ENCODE measurements around the gene F2. TPM values are rescaled to one million over a fixed set of nuclear protein-coding genes. Genes with fewer than 3 reads are reported as not detected.
"Not testable (repeated sequence)": the region's sequence is repeated elsewhere in the genome, so short reads cannot be mapped to it uniquely, and the experiment has no call there.

F2 gene
- total and polyA plus RNA-seq, 7 experiments from 2014 or later = 0.15 TPM; not detected in 6

GRCh38 chr11:46705070-46705688 is 13.8 kb upstream of the F2 start:
- Histone ChIP-seq H3K27ac (ENCODE audit: low read depth, low read length) (no peak overlapping the region), H3K27me3 (ENCODE audit: control insufficient read depth in 2 of 2, insufficient read depth in 2 of 2, low read length in 2 of 2) (no peaks in the 10 kb centered on the region), H3K4me1 (ENCODE audit: control insufficient read depth in 2 of 2, insufficient read depth in 2 of 2, low read length in 2 of 2) (peaks cover 13% of the 10 kb centered on the region in 2 donors), H3K4me3 (ENCODE audit: low read length) (no peak overlapping the region), H3K36me3 (ENCODE audit: control insufficient read depth in 2 of 3, insufficient read depth in 3 of 3, low read length in 3 of 3) (peaks cover 5 to 58% (median 14%) of the 10 kb centered on the region in 3 experiments), H3K9me3 (ENCODE audit: control insufficient read depth in 2 of 3, low read length in 3 of 3) (no peaks in the 10 kb centered on the region)
- DNase-seq (no peak), ATAC-seq (no peak)
- intact Hi-C loops (cut with micrococcal nuclease) = loop anchor here in 1 of 2 donors (10.0 kb wide), 1 partner anchor 1350 kb away; no protein-coding TSS in a partner anchor
- H3K4me1 Mint-ChIP-seq = peaks cover 17 to 39% (median 29%) of the 10 kb centered on the region in 7 donors
- no peak overlapping the region for H3K27ac Mint-ChIP-seq
- H3K9me3 Mint-ChIP-seq = peaks cover 0 to 2% (median 0%) of the 10 kb centered on the region in 11 donors
- peaks cover 0 to 5% (median 0%) of the 10 kb centered on the region in 5 donors for H3K27me3 Mint-ChIP-seq
- H3K36me3 Mint-ChIP-seq = peaks cover 5 to 44% (median 26%) of the 10 kb centered on the region in 5 donors
- H3K4me3 Mint-ChIP-seq = no peak overlapping the region
- ChIA-PET POLR2A (no interaction called here), CTCF (no interaction called here)

GRCh38 chr11:46706886-46707285 is 12.1 kb upstream of the F2 start:
- H3K4me1 Mint-ChIP-seq = peaks cover 11 to 25% (median 17%) of the 10 kb centered on the region in 7 donors
- CTCF ChIA-PET = no interaction called here
- Histone ChIP-seq H3K4me3 (ENCODE audit: low read length) (no peak overlapping the region), H3K9me3 (ENCODE audit: control insufficient read depth in 2 of 3, low read length in 3 of 3) (no peaks in the 10 kb centered on the region), H3K27me3 (ENCODE audit: control insufficient read depth in 2 of 2, insufficient read depth in 2 of 2, low read length in 2 of 2) (no peaks in the 10 kb centered on the region), H3K27ac (ENCODE audit: low read depth, low read length) (no peak overlapping the region), H3K4me1 (ENCODE audit: control insufficient read depth in 2 of 2, insufficient read depth in 2 of 2, low read length in 2 of 2) (peaks cover 8% of the 10 kb centered on the region in 2 donors), H3K36me3 (ENCODE audit: control insufficient read depth in 2 of 3, insufficient read depth in 3 of 3, low read length in 3 of 3) (peaks cover 5 to 50% (median 14%) of the 10 kb centered on the region in 3 experiments)
- POLR2A ChIA-PET = interaction anchor here (0.6 kb wide), 1 partner anchor 90 kb away, joined by 3 read pairs; the partner anchor contains the start of genes ATG13 and HARBI1
- no peaks in the 10 kb centered on the region for H3K27me3 Mint-ChIP-seq
- DNase-seq = no peak
- peaks cover 5 to 44% (median 15%) of the 10 kb centered on the region in 5 donors for H3K36me3 Mint-ChIP-seq
- H3K4me3 Mint-ChIP-seq = no peak overlapping the region
- no peak for ATAC-seq
- H3K27ac Mint-ChIP-seq = peak overlapping the region in 1 of 9 donors; percentile 36
- intact Hi-C loops (cut with micrococcal nuclease) = loop anchor here in 1 of 2 donors (10.0 kb wide), 1 partner anchor 1352 kb away; no protein-coding TSS in a partner anchor
- no peaks in the 10 kb centered on the region for H3K9me3 Mint-ChIP-seq

GRCh38 chr11:46709351-46709750 is 9.7 kb upstream of the F2 start:
- H3K4me3 Mint-ChIP-seq; H3K27me3 ChIP-seq (ENCODE audit: control insufficient read depth in 2 of 2, insufficient read depth in 2 of 2, low read length in 2 of 2); CTCF ChIA-PET; H3K27me3 Mint-ChIP-seq; DNase-seq; H3K4me1 ChIP-seq (ENCODE audit: control insufficient read depth in 2 of 2, insufficient read depth in 2 of 2, low read length in 2 of 2); H3K9me3 Mint-ChIP-seq; H3K27ac ChIP-seq (ENCODE audit: low read depth, low read length); H3K4me3 ChIP-seq (ENCODE audit: low read length); POLR2A ChIA-PET; H3K4me1 Mint-ChIP-seq; ATAC-seq; H3K9me3 ChIP-seq (ENCODE audit: control insufficient read depth in 2 of 3, low read length in 3 of 3): not testable (repeated sequence)
- Mint-ChIP-seq H3K36me3 (peaks cover 0 to 25% (median 10%) of the 10 kb centered on the region in 5 donors), H3K27ac (peak overlapping the region in 3 of 9 donors; percentile 35 to 39 (median 39))
- intact Hi-C loops (cut with micrococcal nuclease) = loop anchor here in 1 of 2 donors (10.0 kb wide), 1 partner anchor 1355 kb away; no protein-coding TSS in a partner anchor
- peaks cover 0 to 33% (median 5%) of the 10 kb centered on the region in 3 experiments for H3K36me3 ChIP-seq (ENCODE audit: control insufficient read depth in 2 of 3, insufficient read depth in 3 of 3, low read length in 3 of 3)

GRCh38 chr11:46710821-46711269 is 8.2 kb upstream of the F2 start:
- no peaks in the 10 kb centered on the region for H3K9me3 Mint-ChIP-seq
- POLR2A ChIA-PET = no interaction called here
- no peak overlapping the region for H3K4me3 Mint-ChIP-seq
- DNase-seq (no peak), ATAC-seq (no peak)
- intact Hi-C loops (cut with micrococcal nuclease) = no loop called here
- Histone ChIP-seq H3K4me1 (ENCODE audit: control insufficient read depth in 2 of 2, insufficient read depth in 2 of 2, low read length in 2 of 2) (no peaks in the 10 kb centered on the region), H3K27ac (ENCODE audit: low read depth, low read length) (no peak overlapping the region), H3K36me3 (ENCODE audit: control insufficient read depth in 2 of 3, insufficient read depth in 3 of 3, low read length in 3 of 3) (peaks cover 0 to 18% (median 0%) of the 10 kb centered on the region in 3 experiments), H3K4me3 (ENCODE audit: low read length) (no peak overlapping the region), H3K9me3 (ENCODE audit: control insufficient read depth in 2 of 3, low read length in 3 of 3) (no peaks in the 10 kb centered on the region), H3K27me3 (ENCODE audit: control insufficient read depth in 2 of 2, insufficient read depth in 2 of 2, low read length in 2 of 2) (no peaks in the 10 kb centered on the region)
- CTCF ChIA-PET = interaction anchor here (0.7 kb wide), 1 partner anchor 55 kb away, joined by 3 read pairs; no protein-coding TSS in a partner anchor
- no peak overlapping the region for H3K27ac Mint-ChIP-seq
- peaks cover 0 to 8% (median 0%) of the 10 kb centered on the region in 7 donors for H3K4me1 Mint-ChIP-seq
- no peaks in the 10 kb centered on the region for H3K27me3 Mint-ChIP-seq
- H3K36me3 Mint-ChIP-seq = peaks cover 0 to 24% (median 10%) of the 10 kb centered on the region in 5 donors

DNA sequence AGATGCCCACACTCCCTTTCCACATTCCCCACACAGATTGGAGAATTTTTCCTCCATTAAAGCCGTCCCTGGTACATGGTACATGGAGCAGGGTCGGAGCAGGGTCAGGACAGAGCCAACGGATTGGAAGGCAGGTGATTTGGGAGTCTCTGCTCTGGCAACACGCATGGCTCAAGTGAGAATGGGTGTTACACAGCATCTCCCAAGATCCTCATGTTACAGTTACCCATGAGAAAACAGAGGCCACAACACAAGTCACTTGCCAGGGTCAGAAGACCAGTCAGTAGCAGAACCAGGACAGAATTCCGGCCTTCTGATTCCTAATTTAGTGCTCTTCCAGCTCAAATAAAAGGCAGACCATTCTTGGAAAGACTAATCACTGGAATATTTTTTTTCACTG is 7.7 kb upstream of the F2 start:
- no peak for DNase-seq
- H3K4me1 Mint-ChIP-seq = peaks cover 0 to 8% (median 0%) of the 10 kb centered on the region in 7 donors
- intact Hi-C loops (cut with micrococcal nuclease) = no loop called here
- ATAC-seq = no peak
- H3K9me3 ChIP-seq (ENCODE audit: control insufficient read depth in 2 of 3, low read length in 3 of 3) = no peaks in the 10 kb centered on the region
- ChIA-PET CTCF (no interaction called here), POLR2A (no interaction called here)
- H3K9me3 Mint-ChIP-seq = no peaks in the 10 kb centered on the region
- H3K36me3 ChIP-seq (ENCODE audit: control insufficient read depth in 2 of 3, insufficient read depth in 3 of 3, low read length in 3 of 3) = peaks cover 0 to 14% (median 0%) of the 10 kb centered on the region in 3 experiments
- no peaks in the 10 kb centered on the region for H3K27me3 ChIP-seq (ENCODE audit: control insufficient read depth in 2 of 2, insufficient read depth in 2 of 2, low read length in 2 of 2)
- H3K4me3 Mint-ChIP-seq = no peak overlapping the region
- H3K36me3 Mint-ChIP-seq = peaks cover 0 to 21% (median 10%) of the 10 kb centered on the region in 5 donors
- H3K27ac ChIP-seq (ENCODE audit: low read depth, low read length) = no peak overlapping the region
- no peaks in the 10 kb centered on the region for H3K27me3 Mint-ChIP-seq
- H3K4me1 ChIP-seq (ENCODE audit: control insufficient read depth in 2 of 2, insufficient read depth in 2 of 2, low read length in 2 of 2) = no peaks in the 10 kb centered on the region
- no peak overlapping the region for H3K4me3 ChIP-seq (ENCODE audit: low read length)
- no peak overlapping the region for H3K27ac Mint-ChIP-seq

- CTCF ChIA-PET = no interaction called here
- no peaks in the 10 kb centered on the region for H3K9me3 ChIP-seq (ENCODE audit: control insufficient read depth in 2 of 3, low read length in 3 of 3)
- POLR2A ChIA-PET = interaction anchor here (0.6 to 1.4 kb wide), 2 partner anchors 11 to 114 kb away, joined by 3 to 4 read pairs; no protein-coding TSS in a partner anchor
Observed at GRCh38 chr11:46712874-46713576, 6.0 kb upstream of the F2 start.

More at GRCh38 chr11:46712874-46713576, 6.0 kb upstream of the F2 start:
- no peaks in the 10 kb centered on the region for H3K27me3 ChIP-seq (ENCODE audit: control insufficient read depth in 2 of 2, insufficient read depth in 2 of 2, low read length in 2 of 2)
- Mint-ChIP-seq H3K27ac (no peak overlapping the region), H3K9me3 (no peaks in the 10 kb centered on the region), H3K4me3 (no peak overlapping the region), H3K36me3 (peaks cover 0 to 5% (median 0%) of the 10 kb centered on the region in 5 donors), H3K4me1 (peaks cover 0 to under 1% (median 0%) of the 10 kb centered on the region in 7 donors), H3K27me3 (no peaks in the 10 kb centered on the region)
- DNase-seq (no peak), ATAC-seq (no peak)
- H3K27ac ChIP-seq (ENCODE audit: low read depth, low read length) = no peak overlapping the region
- H3K4me1 ChIP-seq (ENCODE audit: control insufficient read depth in 2 of 2, insufficient read depth in 2 of 2, low read length in 2 of 2) = no peaks in the 10 kb centered on the region
- intact Hi-C loops (cut with micrococcal nuclease) = no loop called here
- no peaks in the 10 kb centered on the region for H3K36me3 ChIP-seq (ENCODE audit: control insufficient read depth in 2 of 3, insufficient read depth in 3 of 3, low read length in 3 of 3)
- no peak overlapping the region for H3K4me3 ChIP-seq (ENCODE audit: low read length)

Measured in naive thymus-derived CD4-positive, alpha-beta T cell (primary cell).